DND-41 (cell line): ENCODE data around the gene IDH1.
"Not testable (repeated sequence)": the region's sequence is repeated elsewhere in the genome, so short reads cannot be mapped to it uniquely, and the experiment has no call there.

Experiments
- ATAC-seq: fragments of 200-7000 bp; cut with Tn5 transposase; 3 replicates; pipeline ENCODE4 v1.9.1; 2021; ENCODE audit warnings: low read depth; ENCODE audit not compliant: insufficient read depth
- DNase-seq: peaks from one replicate; pipeline ENCODE4 v3.0.0-alpha.2; 2020
- H2AFZ ChIP-seq: 2 replicates; pipeline ENCODE4 v1.6.0; 2012; ENCODE audit warnings: low read depth, low read length
- H3K27ac ChIP-seq: 2 replicates; pipeline ENCODE4 v1.5.1; 2012; ENCODE audit warnings: low read length, inconsistent platforms
- H3K27me3 ChIP-seq: fragments of 200-600 bp; sonication (generic); 2 replicates; pipeline ENCODE4 v1.6.0; 2012; ENCODE audit warnings: low read length, mild to moderate bottlenecking, inconsistent platforms; ENCODE audit not compliant: insufficient read depth, poor library complexity
- H3K36me3 ChIP-seq: 2 replicates; pipeline ENCODE4 v1.5.1; 2012; ENCODE audit warnings: low read length, inconsistent platforms; ENCODE audit not compliant: insufficient read depth
- H3K4me1 ChIP-seq: 2 replicates; pipeline ENCODE4 v1.5.1; 2012; ENCODE audit warnings: mild to moderate bottlenecking, low read length; ENCODE audit not compliant: insufficient read depth
- H3K4me2 ChIP-seq: 2 replicates; pipeline ENCODE4 v1.6.0; 2012; ENCODE audit warnings: mild to moderate bottlenecking, moderate library complexity, low read length, inconsistent platforms; ENCODE audit not compliant: insufficient read depth
- H3K4me3 ChIP-seq, 2 experiments: fragments of 200-600 bp in 1 of 2; shearing (Covaris generic) in 1 of 2; 2 replicates each; pipeline ENCODE4 v1.5.1; 2012 to 2016; ENCODE audit warnings: inconsistent platforms in 2 of 2, low read length in 2 of 2, mild to moderate bottlenecking in 2 of 2, low read depth in 1 of 2, moderate library complexity in 1 of 2
- H3K79me2 ChIP-seq: 2 replicates; pipeline ENCODE4 v1.6.0; 2012; ENCODE audit warnings: low read length, inconsistent platforms; ENCODE audit not compliant: insufficient read depth
- H3K9ac ChIP-seq: 2 replicates; pipeline ENCODE4 v1.6.0; 2012; ENCODE audit warnings: low read depth, mild to moderate bottlenecking, inconsistent platforms, low read length, moderate library complexity
- H3K9me3 ChIP-seq: 2 replicates; pipeline ENCODE4 v1.5.1; 2012; ENCODE audit warnings: low read length, moderate library complexity, mild to moderate bottlenecking, inconsistent platforms; ENCODE audit not compliant: insufficient read depth, severe bottlenecking
- H4K20me1 ChIP-seq: 2 replicates; pipeline ENCODE4 v1.6.0; 2012; ENCODE audit warnings: low read length; ENCODE audit not compliant: insufficient read depth
- EZH2 ChIP-seq: IDR thresholded peaks from 3 replicates; pipeline ENCODE4 v1.6.1; 2012; ENCODE audit warnings: borderline replicate concordance, low read depth, mild to moderate bottlenecking, moderate library complexity, low read length, inconsistent platforms; ENCODE audit not compliant: severe bottlenecking
- TF ChIP-seq, protein P1 (sequence below): IDR thresholded peaks from 2 replicates; pipeline ENCODE4 v1.5.1; 2012; ENCODE audit warnings: borderline replicate concordance, low read length, moderate library complexity, mild to moderate bottlenecking; ENCODE audit not compliant: poor library complexity, severe bottlenecking; ENCODE audit errors: extremely low read depth

IDH1 gene

DNA sequence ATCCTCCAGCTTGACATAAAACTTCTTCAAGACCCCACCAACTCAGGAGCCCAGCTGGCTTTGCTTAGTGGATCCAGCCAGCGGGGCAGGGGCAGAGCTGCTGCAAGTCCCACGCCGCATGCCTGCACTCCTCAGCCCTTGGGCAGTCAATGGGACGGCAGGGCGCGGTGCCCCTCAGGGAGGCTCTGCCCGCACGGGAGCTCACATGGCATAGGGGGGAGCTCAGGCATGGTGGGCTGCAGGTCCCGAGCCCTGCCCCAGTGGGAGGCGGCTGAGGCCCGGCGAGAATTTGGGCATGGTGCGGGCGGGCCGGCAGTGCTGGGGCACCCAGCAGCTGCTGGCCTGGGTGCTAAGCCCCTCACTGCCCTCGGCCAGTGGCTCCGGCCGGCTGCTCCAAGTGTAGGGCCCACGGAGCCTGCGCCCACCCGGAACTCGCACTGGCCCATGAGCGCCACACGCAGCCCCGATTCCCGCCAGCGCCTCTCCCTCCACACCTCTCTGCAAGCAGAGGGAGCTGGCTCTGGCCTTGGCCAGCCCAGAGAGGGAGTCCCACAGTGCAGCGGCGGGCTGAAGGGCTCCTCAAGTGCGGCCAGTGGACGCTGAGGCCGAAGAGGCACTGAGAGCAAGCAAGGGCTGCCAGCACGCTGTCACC, 27.2 kb downstream of the IDH1 start:
- DNase-seq (no peak), ATAC-seq (no peak)
- Histone ChIP-seq H4K20me1 (no peaks in the 10 kb centered on the region), H3K4me3 (no peak overlapping the region), H3K36me3 (no peaks in the 10 kb centered on the region), H3K9me3 (no peaks in the 10 kb centered on the region), H3K27me3 (no peaks in the 10 kb centered on the region), H3K4me2 (no peak overlapping the region), H3K9ac (no peak overlapping the region), H3K4me1 (no peaks in the 10 kb centered on the region), H3K27ac (no peak overlapping the region), H3K79me2 (no peaks in the 10 kb centered on the region), H2AFZ (no peak overlapping the region)
- no peak for TF ChIP-seq EZH2
- TF ChIP-seq, protein P1, sequence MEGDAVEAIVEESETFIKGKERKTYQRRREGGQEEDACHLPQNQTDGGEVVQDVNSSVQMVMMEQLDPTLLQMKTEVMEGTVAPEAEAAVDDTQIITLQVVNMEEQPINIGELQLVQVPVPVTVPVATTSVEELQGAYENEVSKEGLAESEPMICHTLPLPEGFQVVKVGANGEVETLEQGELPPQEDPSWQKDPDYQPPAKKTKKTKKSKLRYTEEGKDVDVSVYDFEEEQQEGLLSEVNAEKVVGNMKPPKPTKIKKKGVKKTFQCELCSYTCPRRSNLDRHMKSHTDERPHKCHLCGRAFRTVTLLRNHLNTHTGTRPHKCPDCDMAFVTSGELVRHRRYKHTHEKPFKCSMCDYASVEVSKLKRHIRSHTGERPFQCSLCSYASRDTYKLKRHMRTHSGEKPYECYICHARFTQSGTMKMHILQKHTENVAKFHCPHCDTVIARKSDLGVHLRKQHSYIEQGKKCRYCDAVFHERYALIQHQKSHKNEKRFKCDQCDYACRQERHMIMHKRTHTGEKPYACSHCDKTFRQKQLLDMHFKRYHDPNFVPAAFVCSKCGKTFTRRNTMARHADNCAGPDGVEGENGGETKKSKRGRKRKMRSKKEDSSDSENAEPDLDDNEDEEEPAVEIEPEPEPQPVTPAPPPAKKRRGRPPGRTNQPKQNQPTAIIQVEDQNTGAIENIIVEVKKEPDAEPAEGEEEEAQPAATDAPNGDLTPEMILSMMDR = no peak

DNA sequence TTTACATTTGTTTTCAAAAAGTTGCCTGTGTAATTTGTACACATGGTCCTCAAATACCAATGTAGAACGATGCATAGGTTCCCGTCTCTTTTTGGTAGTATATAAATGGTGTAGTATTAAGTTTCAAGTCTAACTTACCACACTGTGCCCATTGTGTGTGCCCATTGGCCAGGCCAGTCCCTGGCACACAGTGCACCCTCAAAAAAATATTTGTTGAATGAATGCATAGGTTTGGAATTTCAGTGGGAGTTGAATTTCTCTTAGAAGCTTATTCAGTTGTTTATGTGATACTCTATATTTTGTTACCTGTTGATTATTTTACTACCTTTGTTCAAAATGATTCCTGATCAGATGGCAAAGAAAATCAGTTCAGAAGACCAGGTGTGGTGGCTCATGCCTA, 30.1 kb downstream of the IDH1 start:
- H4K20me1 ChIP-seq = no peaks in the 10 kb centered on the region
- H3K4me2 ChIP-seq = no peak overlapping the region
- no peak overlapping the region for H3K4me3 ChIP-seq
- no peak overlapping the region for H3K27ac ChIP-seq
- no peaks in the 10 kb centered on the region for H3K4me1 ChIP-seq
- ATAC-seq (no peak), DNase-seq (no peak)
- no peaks in the 10 kb centered on the region for H3K79me2 ChIP-seq
- no peaks in the 10 kb centered on the region for H3K36me3 ChIP-seq
- no peaks in the 10 kb centered on the region for H3K9me3 ChIP-seq
- H3K9ac ChIP-seq = no peak overlapping the region
- no peaks in the 10 kb centered on the region for H3K27me3 ChIP-seq
- no peak for TF ChIP-seq EZH2
- TF ChIP-seq, protein P1 = no peak
- H2AFZ ChIP-seq = no peak overlapping the region

- H3K4me2 ChIP-seq = no peak overlapping the region
- H3K9me3 ChIP-seq = no peaks in the 10 kb centered on the region
- no peak overlapping the region for H2AFZ ChIP-seq
- no peaks in the 10 kb centered on the region for H3K27me3 ChIP-seq
- H3K4me3 ChIP-seq = no peak overlapping the region
- no peaks in the 10 kb centered on the region for H3K36me3 ChIP-seq
- ATAC-seq (no peak), DNase-seq (no peak)
- TF ChIP-seq, protein P1 = no peak
- TF ChIP-seq EZH2 = no peak
- H3K79me2 ChIP-seq = no peaks in the 10 kb centered on the region
- no peak overlapping the region for H3K27ac ChIP-seq
- H3K4me1 ChIP-seq = no peaks in the 10 kb centered on the region
- no peak overlapping the region for H3K9ac ChIP-seq
- H4K20me1 ChIP-seq = no peaks in the 10 kb centered on the region
These were observed 32.5 kb downstream of the IDH1 start for GRCh38 chr2:208222351-208222750.

DNA sequence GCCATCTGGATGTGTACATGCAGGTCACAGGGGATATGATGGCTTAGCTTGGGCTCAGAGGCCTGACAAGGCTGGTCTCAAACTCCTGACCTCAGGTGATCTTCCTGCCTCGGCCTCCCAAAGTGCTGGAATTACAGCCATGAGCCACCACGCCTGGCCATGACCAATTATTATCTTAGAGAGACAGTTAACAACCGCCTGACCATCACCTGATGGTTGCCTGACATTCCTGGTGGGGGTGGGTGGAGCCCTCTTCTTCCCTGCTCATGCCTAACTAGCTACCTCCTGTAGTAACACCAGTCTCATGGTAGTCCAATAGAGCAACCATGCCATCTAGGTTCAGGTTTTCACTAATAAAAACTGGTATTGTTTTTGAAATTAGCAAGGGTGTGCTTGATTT, 33.0 kb downstream of the IDH1 start:
- H3K27me3 ChIP-seq, H3K27ac ChIP-seq, H3K9me3 ChIP-seq, DNase-seq, H2AFZ ChIP-seq, H3K79me2 ChIP-seq, H3K4me2 ChIP-seq, H4K20me1 ChIP-seq, H3K36me3 ChIP-seq, H3K9ac ChIP-seq, H3K4me3 ChIP-seq, ATAC-seq, H3K4me1 ChIP-seq: not testable (repeated sequence)
